PC-9 (cell line): ENCODE data around the gene GPC5.

Experiments used
- CTCF ChIP-seq: fragments of 200-600 bp; sonication (generic); conservative IDR thresholded peaks from 2 replicates; pipeline ENCODE4 v1.6.1; 2017; ENCODE audit warnings: mixed run types, antibody characterized with exemption, mild to moderate bottlenecking, moderate library complexity
- EZH2 ChIP-seq: fragments of 200-600 bp; sonication (generic); IDR thresholded peaks from 2 replicates; pipeline ENCODE4 v1.8.0; 2017; ENCODE audit warnings: antibody characterized with exemption, low read depth

GRCh38 chr13:91398413-91399188 lies at the start of gene GPC5:
- TF ChIP-seq CTCF (no peak), EZH2 (no peak)
